Endothelial cell of umbilical vein (primary cell): ENCODE data around the gene SUGCT. TPM values are rescaled to one million over a fixed set of nuclear protein-coding genes. Genes with fewer than 3 reads are reported as not detected.

ENCODE experiments used
- BruUV-seq: library from RNA; stranded (reverse); fragments of 400-500 nt; replicated peaks from 2 replicates; lab custom pipeline; 2021; lab: Mats Ljungman, UMichigan
- CTCF ChIA-PET: fragments of 300-600, 350-600 bp; sonication (Branson Sonifier 250); formaldehyde crosslinking; loops from one replicate; lab custom pipeline; 2021; ENCODE audit warnings: antibody characterized with exemption, inconsistent platforms; lab: Charles Lee
- POLR2A ChIA-PET: fragments of 300-600, 350-600 bp; sonication (Branson Sonifier 250); formaldehyde crosslinking; loops from one replicate; lab custom pipeline; 2021; ENCODE audit warnings: antibody characterized with exemption, inconsistent platforms; lab: Charles Lee
- DNase-seq: peaks from one replicate; pipeline ENCODE4 v3.0.0-alpha.2; 2011; ENCODE audit warnings: low read depth, low spot score
- FAIRE-seq: peaks from 2 replicates; lab custom pipeline; 2011; peaks lifted over from hg19 to GRCh38; lab: Jason Lieb, UNC
- H2AFZ ChIP-seq: 2 replicates; pipeline ENCODE4 v1.6.0; 2012; ENCODE audit warnings: low read depth, low read length, control low read depth, inconsistent platforms
- H3K27ac ChIP-seq: 2 replicates; pipeline ENCODE4 v1.5.1; 2011; ENCODE audit warnings: low read depth, mild to moderate bottlenecking, control low read depth, low read length, moderate library complexity; ENCODE audit not compliant: insufficient read depth
- H3K27me3 ChIP-seq, 2 experiments: 2 replicates each; pipeline versions ENCODE4 v1.6.0 to v1.6.1; 2011; ENCODE audit warnings: low read length in 2 of 2, mixed read lengths in 1 of 2; ENCODE audit not compliant: control insufficient read depth in 2 of 2, insufficient read depth in 2 of 2
- H3K36me3 ChIP-seq, 2 experiments: 2 replicates in 1 of 2; 3 replicates in 1 of 2; pipeline ENCODE4 v1.5.1; 2011; ENCODE audit warnings: low read length in 2 of 2, mild to moderate bottlenecking in 1 of 2, moderate library complexity in 1 of 2; ENCODE audit not compliant: control insufficient read depth in 2 of 2, insufficient read depth in 2 of 2; ENCODE audit errors: extremely low read depth in 1 of 2
- H3K4me1 ChIP-seq: 3 replicates; pipeline ENCODE4 v1.5.1; 2011; ENCODE audit warnings: mild to moderate bottlenecking, low read length; ENCODE audit not compliant: control insufficient read depth, insufficient read depth; ENCODE audit errors: extremely low read depth
- H3K4me2 ChIP-seq: 2 replicates; pipeline ENCODE4 v1.6.1; 2011; ENCODE audit warnings: low read length, control low read depth, mixed read lengths; ENCODE audit not compliant: insufficient read depth
- H3K4me3 ChIP-seq, 3 experiments: fragments of 200-600 bp in 1 of 3; sonication (generic), shearing (Covaris generic) in 1 of 3; replicated peaks in 1 of 3; 2 replicates each; pipeline ENCODE4 v1.5.1; 2011 to 2016; ENCODE audit warnings: control low read depth in 3 of 3, low read length in 3 of 3, mild to moderate bottlenecking in 2 of 3, inconsistent platforms in 1 of 3, low read depth in 1 of 3, moderate library complexity in 1 of 3; ENCODE audit not compliant: insufficient read depth in 1 of 3
- H3K79me2 ChIP-seq: 2 replicates; pipeline ENCODE4 v1.6.0; 2012; ENCODE audit warnings: low read length, inconsistent platforms; ENCODE audit not compliant: control insufficient read depth, insufficient read depth
- H3K9ac ChIP-seq: replicated peaks from 2 replicates; pipeline ENCODE3; 2011; ENCODE audit warnings: low read length, control low read depth; ENCODE audit not compliant: insufficient read depth; ENCODE audit errors: extremely low read depth
- H3K9me1 ChIP-seq: replicated peaks from 3 replicates; pipeline ENCODE4 v1.6.0; 2011; ENCODE audit warnings: mild to moderate bottlenecking, low read length; ENCODE audit not compliant: control insufficient read depth, insufficient read depth; ENCODE audit errors: extremely low read depth
- H3K9me3 ChIP-seq: replicated peaks from 2 replicates; pipeline ENCODE4 v1.5.1; 2012; ENCODE audit warnings: low read length, inconsistent platforms; ENCODE audit not compliant: control insufficient read depth, insufficient read depth
- H4K20me1 ChIP-seq: replicated peaks from 2 replicates; pipeline ENCODE3; 2011; ENCODE audit warnings: mild to moderate bottlenecking, low read length; ENCODE audit not compliant: control insufficient read depth, insufficient read depth; ENCODE audit errors: extremely low read depth
- EZH2 ChIP-seq: IDR thresholded peaks from 2 replicates; pipeline ENCODE4 v1.6.1; 2012; ENCODE audit warnings: borderline replicate concordance, low read depth, mild to moderate bottlenecking, moderate library complexity, low read length, inconsistent platforms; ENCODE audit not compliant: severe bottlenecking
- FOS ChIP-seq: IDR thresholded peaks from 2 replicates; pipeline ENCODE4 v1.6.1; 2011; ENCODE audit warnings: mild to moderate bottlenecking, low read length, moderate library complexity, borderline replicate concordance; ENCODE audit not compliant: insufficient read depth
- GATA2 ChIP-seq: IDR thresholded peaks from 2 replicates; pipeline ENCODE4 v1.7.0; 2011; ENCODE audit warnings: low read depth, mild to moderate bottlenecking, moderate library complexity, mixed read lengths, low read length; ENCODE audit not compliant: insufficient read length, insufficient read depth
- JUN ChIP-seq: IDR thresholded peaks from 2 replicates; pipeline ENCODE4 v1.6.1; 2011; ENCODE audit warnings: borderline replicate concordance, low read depth; ENCODE audit not compliant: insufficient read length, insufficient read depth
- MYC ChIP-seq: IDR thresholded peaks from one replicate; pipeline ENCODE4 v1.6.1; 2011; ENCODE audit warnings: mild to moderate bottlenecking, low read depth, low read length
- POLR2A ChIP-seq: IDR thresholded peaks from 2 replicates; pipeline ENCODE4 v1.6.1; 2012; ENCODE audit warnings: low read depth, mild to moderate bottlenecking, control low read depth, low read length
- POLR2AphosphoS5 ChIP-seq: IDR thresholded peaks from 2 replicates; pipeline ENCODE4 v1.6.1; 2012; ENCODE audit warnings: low read depth, mild to moderate bottlenecking, control low read depth, low read length, moderate library complexity; ENCODE audit not compliant: insufficient read depth
- dilution Hi-C: fragments of 300-500 bp; cut with MboI; formaldehyde crosslinking; loops from one replicate; pipeline ENCODE4 v1.15.0; 2019; ENCODE audit warnings: low sequenced_read_pairs; ENCODE audit not compliant: extremely low pct_ligation_motif_present
- intact Hi-C: fragments of 100-400 bp; cut with micrococcal nuclease; formaldehyde crosslinking; loops from one replicate; pipeline ENCODE4 v1.10.0; 2022
- polyA plus RNA-seq, 4 experiments: library from polyadenylated mRNA; depleted of rRNA in 3 of 4; stranded (reverse) in 3 of 4; unstranded in 1 of 4; fragments of >200 nt; gene quantifications; 2 replicates each; pipeline versions ENCODE4 v1.2.1 to v1.2.3, GENCODE V29; 2011 to 2012; ENCODE audit warnings: missing spikeins in 1 of 4
- total RNA-seq: library from RNA; stranded (reverse); gene quantifications from 2 replicates; pipeline ENCODE4 v1.2.3, GENCODE V29; 2021
- TF ChIP-seq, protein P1 (sequence below): IDR thresholded peaks from 2 replicates; pipeline ENCODE4 v1.6.1; 2011; ENCODE audit not compliant: insufficient read depth, insufficient read length
- TF ChIP-seq, protein P2 (sequence below), 2 donors: IDR thresholded peaks; 1 replicate in 1 of 2; 2 replicates in 1 of 2; pipeline ENCODE4 v1.5.1; 2011; ENCODE audit warnings: low read length in 2 of 2, mild to moderate bottlenecking in 2 of 2, moderate library complexity in 2 of 2, control low read depth in 1 of 2, inconsistent platforms in 1 of 2, low read depth in 1 of 2; ENCODE audit not compliant: insufficient read depth in 1 of 2; ENCODE audit errors: extremely low read depth in 1 of 2

SUGCT gene
- total and polyA plus RNA-seq, 2 donors (not counting 3 experiments of a cell fraction or from before 2014, with no cell fraction given) = 1.2 to 1.4 TPM

DNA sequence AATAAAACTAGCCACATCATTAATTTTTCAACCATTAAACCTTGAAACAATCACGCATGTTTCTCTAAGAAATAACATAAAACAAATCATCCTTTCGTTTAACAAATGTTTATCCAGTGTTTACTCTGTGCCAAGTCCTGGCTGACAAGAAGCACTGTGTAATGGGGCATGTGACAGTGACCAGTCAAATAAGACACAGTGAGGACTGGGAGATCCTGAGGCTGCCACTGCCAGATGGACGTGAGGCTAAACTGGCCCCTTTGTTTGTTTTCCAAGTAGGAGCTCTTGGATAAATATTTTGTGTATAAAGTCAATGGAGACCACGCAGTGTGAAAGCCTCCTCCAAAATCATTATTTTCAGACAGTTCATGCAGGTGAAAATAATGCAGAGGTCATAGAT is 626.2 kb downstream of the SUGCT start:
- BruUV-seq = no TSS peak
- Histone ChIP-seq H3K9me3 (no peaks in the 10 kb centered on the region), H4K20me1 (no peaks in the 10 kb centered on the region), H3K9me1 (no peaks in the 10 kb centered on the region), H2AFZ (no peak overlapping the region), H3K27ac (no peak overlapping the region), H3K79me2 (no peaks in the 10 kb centered on the region), H3K36me3 (no peaks in the 10 kb centered on the region), H3K4me1 (no peaks in the 10 kb centered on the region), H3K9ac (no peak overlapping the region), H3K27me3 (no peaks in the 10 kb centered on the region), H3K4me3 (no peak overlapping the region), H3K4me2 (no peak overlapping the region)
- TF ChIP-seq POLR2AphosphoS5 (no peak), MYC (no peak), GATA2 (no peak), FOS (no peak), JUN (no peak), EZH2 (no peak), POLR2A (no peak)
- TF ChIP-seq, protein P1, sequence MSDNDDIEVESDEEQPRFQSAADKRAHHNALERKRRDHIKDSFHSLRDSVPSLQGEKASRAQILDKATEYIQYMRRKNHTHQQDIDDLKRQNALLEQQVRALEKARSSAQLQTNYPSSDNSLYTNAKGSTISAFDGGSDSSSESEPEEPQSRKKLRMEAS = no peak
- TF ChIP-seq, protein P2, sequence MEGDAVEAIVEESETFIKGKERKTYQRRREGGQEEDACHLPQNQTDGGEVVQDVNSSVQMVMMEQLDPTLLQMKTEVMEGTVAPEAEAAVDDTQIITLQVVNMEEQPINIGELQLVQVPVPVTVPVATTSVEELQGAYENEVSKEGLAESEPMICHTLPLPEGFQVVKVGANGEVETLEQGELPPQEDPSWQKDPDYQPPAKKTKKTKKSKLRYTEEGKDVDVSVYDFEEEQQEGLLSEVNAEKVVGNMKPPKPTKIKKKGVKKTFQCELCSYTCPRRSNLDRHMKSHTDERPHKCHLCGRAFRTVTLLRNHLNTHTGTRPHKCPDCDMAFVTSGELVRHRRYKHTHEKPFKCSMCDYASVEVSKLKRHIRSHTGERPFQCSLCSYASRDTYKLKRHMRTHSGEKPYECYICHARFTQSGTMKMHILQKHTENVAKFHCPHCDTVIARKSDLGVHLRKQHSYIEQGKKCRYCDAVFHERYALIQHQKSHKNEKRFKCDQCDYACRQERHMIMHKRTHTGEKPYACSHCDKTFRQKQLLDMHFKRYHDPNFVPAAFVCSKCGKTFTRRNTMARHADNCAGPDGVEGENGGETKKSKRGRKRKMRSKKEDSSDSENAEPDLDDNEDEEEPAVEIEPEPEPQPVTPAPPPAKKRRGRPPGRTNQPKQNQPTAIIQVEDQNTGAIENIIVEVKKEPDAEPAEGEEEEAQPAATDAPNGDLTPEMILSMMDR (IDR thresholded peaks at IDR 0.05; ENCODE audit: extremely low read depth in 1 of 2, insufficient read depth in 1 of 2, low read depth in 1 of 2, low read length in 2 of 2) = no peak
- no peak for DNase-seq
- intact Hi-C loops = no loop called here
- dilution Hi-C loops = no loop called here
- POLR2A ChIA-PET = no interaction called here
- no peak for FAIRE-seq
- CTCF ChIA-PET = interaction anchor here (0.6 to 1.0 kb wide), 2 partner anchors 10 to 365 kb away, joined by 3 read pairs; no protein-coding TSS in a partner anchor
